H1 (cell line): ENCODE data around the gene C1QL3. TPM values are rescaled to one million over a fixed set of nuclear protein-coding genes. Genes with fewer than 3 reads are reported as not detected.

ENCODE experiments used
- CBX5 ChIP-seq: fragments of 300-800, 300-1000 bp; sonication (generic); IDR thresholded peaks from 2 replicates; pipeline ENCODE4 v1.7.1; 2016; ENCODE audit warnings: antibody characterized with exemption, low read length, low read depth
- CBX8 ChIP-seq: fragments of 300-800, 300-1000 bp; sonication (generic); IDR thresholded peaks from 2 replicates; pipeline ENCODE4 v1.7.1; 2016; ENCODE audit warnings: low read depth, low read length, borderline replicate concordance
- CHD1 ChIP-seq: IDR thresholded peaks from 2 replicates; pipeline ENCODE4 v1.6.1; 2012; ENCODE audit warnings: low read depth, low read length, improper control_type of control experiment
- EGR1 ChIP-seq: IDR thresholded peaks from 2 replicates; pipeline ENCODE4 v1.6.1; 2011; ENCODE audit warnings: low read depth, low read length, borderline replicate concordance
- EP300 ChIP-seq, 2 experiments: IDR thresholded peaks; 1 replicate in 1 of 2; 2 replicates in 1 of 2; pipeline ENCODE4 v1.6.1; 2011 to 2012; ENCODE audit warnings: low read depth in 2 of 2, low read length in 2 of 2, mild to moderate bottlenecking in 2 of 2, borderline replicate concordance in 1 of 2, inconsistent platforms in 1 of 2, moderate library complexity in 1 of 2
- HDAC6 ChIP-seq: IDR thresholded peaks from one replicate; pipeline ENCODE4 v1.7.1; 2012; ENCODE audit warnings: low read depth, mild to moderate bottlenecking, inconsistent platforms, low read length, moderate library complexity
- JUN ChIP-seq: IDR thresholded peaks from 2 replicates; pipeline ENCODE4 v1.6.1; 2011; ENCODE audit warnings: low read depth, mild to moderate bottlenecking, improper control_type of control experiment, low read length
- JUND ChIP-seq: IDR thresholded peaks from 2 replicates; pipeline ENCODE4 v1.6.1; 2011; ENCODE audit warnings: mild to moderate bottlenecking, improper control_type of control experiment, low read length
- KDM5A ChIP-seq: fragments of 200-600 bp; IDR thresholded peaks from 2 replicates; pipeline ENCODE4 v1.7.1; 2012; ENCODE audit warnings: mild to moderate bottlenecking, low read length, inconsistent platforms, mixed read lengths
- NRF1 ChIP-seq: IDR thresholded peaks from 2 replicates; pipeline ENCODE4 v1.6.1; 2011; ENCODE audit warnings: mild to moderate bottlenecking, low read depth, low read length, improper control_type of control experiment
- SRF ChIP-seq: IDR thresholded peaks from 2 replicates; pipeline ENCODE4 v1.6.1; 2011; ENCODE audit warnings: mild to moderate bottlenecking, low read depth, low read length, moderate library complexity
- ZNF274 ChIP-seq: IDR thresholded peaks from 2 replicates; pipeline ENCODE4 v1.7.0; 2012; ENCODE audit warnings: low read length, borderline replicate concordance; ENCODE audit errors: extremely low read depth
- polyA plus RNA-seq, 7 experiments: library from polyadenylated mRNA; depleted of rRNA in 3 of 7; stranded (reverse) in 5 of 7; unstranded in 2 of 7; fragments of >200 nt in 5 of 7; fragments of 200-250 nt in 2 of 7; gene quantifications; 1 replicate in 5 of 7; 2 replicates in 1 of 7; 4 replicates in 1 of 7; pipeline versions ENCODE4 v1.2.1 to v1.2.3, GENCODE V29; 2011 to 2013; ENCODE audit warnings: missing spikeins in 2 of 7, mixed read lengths in 2 of 7
- total RNA-seq: library from RNA; stranded (reverse); fragmentation: NEBNext Ultra II Directional; extraction: Animal tissue kit (Norgen Biotek cat#: 25700); gene quantifications from 2 replicates; pipeline ENCODE4 v1.2.1, GENCODE V29; 2021
- TF ChIP-seq, protein P1 (sequence below): fragments of 300-600 bp; sonication (generic); IDR thresholded peaks from 2 replicates; pipeline ENCODE4 v1.7.1; 2012; ENCODE audit warnings: low read length, moderate library complexity, mild to moderate bottlenecking, inconsistent platforms; ENCODE audit not compliant: insufficient replicate concordance

The C1QL3 gene
- total and polyA plus RNA-seq, 2 of the 8 experiments (the other 6 are each of a cell fraction or from before 2014, with no cell fraction given) = 1.0 to 1.8 TPM

DNA sequence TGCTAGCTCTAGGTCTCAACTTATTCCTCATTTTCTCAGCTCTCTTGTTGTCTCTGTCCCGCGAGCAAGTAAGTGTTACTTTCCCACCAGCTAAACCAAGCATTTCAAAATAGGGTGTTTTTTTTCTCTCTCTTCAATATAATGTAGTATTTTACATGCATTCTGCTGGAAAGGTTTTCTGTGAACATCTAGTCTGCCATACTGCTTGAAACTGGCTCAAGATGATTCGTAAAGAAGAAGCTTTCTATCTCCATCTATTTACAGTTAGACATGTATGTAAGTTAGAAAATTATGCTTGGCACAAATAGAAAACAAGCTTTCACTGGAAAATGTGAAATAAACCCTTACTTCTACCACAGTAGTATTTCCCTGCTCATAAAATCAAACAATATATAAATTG is 31.2 kb downstream of the C1QL3 start (continued):
- TF ChIP-seq, protein P1, sequence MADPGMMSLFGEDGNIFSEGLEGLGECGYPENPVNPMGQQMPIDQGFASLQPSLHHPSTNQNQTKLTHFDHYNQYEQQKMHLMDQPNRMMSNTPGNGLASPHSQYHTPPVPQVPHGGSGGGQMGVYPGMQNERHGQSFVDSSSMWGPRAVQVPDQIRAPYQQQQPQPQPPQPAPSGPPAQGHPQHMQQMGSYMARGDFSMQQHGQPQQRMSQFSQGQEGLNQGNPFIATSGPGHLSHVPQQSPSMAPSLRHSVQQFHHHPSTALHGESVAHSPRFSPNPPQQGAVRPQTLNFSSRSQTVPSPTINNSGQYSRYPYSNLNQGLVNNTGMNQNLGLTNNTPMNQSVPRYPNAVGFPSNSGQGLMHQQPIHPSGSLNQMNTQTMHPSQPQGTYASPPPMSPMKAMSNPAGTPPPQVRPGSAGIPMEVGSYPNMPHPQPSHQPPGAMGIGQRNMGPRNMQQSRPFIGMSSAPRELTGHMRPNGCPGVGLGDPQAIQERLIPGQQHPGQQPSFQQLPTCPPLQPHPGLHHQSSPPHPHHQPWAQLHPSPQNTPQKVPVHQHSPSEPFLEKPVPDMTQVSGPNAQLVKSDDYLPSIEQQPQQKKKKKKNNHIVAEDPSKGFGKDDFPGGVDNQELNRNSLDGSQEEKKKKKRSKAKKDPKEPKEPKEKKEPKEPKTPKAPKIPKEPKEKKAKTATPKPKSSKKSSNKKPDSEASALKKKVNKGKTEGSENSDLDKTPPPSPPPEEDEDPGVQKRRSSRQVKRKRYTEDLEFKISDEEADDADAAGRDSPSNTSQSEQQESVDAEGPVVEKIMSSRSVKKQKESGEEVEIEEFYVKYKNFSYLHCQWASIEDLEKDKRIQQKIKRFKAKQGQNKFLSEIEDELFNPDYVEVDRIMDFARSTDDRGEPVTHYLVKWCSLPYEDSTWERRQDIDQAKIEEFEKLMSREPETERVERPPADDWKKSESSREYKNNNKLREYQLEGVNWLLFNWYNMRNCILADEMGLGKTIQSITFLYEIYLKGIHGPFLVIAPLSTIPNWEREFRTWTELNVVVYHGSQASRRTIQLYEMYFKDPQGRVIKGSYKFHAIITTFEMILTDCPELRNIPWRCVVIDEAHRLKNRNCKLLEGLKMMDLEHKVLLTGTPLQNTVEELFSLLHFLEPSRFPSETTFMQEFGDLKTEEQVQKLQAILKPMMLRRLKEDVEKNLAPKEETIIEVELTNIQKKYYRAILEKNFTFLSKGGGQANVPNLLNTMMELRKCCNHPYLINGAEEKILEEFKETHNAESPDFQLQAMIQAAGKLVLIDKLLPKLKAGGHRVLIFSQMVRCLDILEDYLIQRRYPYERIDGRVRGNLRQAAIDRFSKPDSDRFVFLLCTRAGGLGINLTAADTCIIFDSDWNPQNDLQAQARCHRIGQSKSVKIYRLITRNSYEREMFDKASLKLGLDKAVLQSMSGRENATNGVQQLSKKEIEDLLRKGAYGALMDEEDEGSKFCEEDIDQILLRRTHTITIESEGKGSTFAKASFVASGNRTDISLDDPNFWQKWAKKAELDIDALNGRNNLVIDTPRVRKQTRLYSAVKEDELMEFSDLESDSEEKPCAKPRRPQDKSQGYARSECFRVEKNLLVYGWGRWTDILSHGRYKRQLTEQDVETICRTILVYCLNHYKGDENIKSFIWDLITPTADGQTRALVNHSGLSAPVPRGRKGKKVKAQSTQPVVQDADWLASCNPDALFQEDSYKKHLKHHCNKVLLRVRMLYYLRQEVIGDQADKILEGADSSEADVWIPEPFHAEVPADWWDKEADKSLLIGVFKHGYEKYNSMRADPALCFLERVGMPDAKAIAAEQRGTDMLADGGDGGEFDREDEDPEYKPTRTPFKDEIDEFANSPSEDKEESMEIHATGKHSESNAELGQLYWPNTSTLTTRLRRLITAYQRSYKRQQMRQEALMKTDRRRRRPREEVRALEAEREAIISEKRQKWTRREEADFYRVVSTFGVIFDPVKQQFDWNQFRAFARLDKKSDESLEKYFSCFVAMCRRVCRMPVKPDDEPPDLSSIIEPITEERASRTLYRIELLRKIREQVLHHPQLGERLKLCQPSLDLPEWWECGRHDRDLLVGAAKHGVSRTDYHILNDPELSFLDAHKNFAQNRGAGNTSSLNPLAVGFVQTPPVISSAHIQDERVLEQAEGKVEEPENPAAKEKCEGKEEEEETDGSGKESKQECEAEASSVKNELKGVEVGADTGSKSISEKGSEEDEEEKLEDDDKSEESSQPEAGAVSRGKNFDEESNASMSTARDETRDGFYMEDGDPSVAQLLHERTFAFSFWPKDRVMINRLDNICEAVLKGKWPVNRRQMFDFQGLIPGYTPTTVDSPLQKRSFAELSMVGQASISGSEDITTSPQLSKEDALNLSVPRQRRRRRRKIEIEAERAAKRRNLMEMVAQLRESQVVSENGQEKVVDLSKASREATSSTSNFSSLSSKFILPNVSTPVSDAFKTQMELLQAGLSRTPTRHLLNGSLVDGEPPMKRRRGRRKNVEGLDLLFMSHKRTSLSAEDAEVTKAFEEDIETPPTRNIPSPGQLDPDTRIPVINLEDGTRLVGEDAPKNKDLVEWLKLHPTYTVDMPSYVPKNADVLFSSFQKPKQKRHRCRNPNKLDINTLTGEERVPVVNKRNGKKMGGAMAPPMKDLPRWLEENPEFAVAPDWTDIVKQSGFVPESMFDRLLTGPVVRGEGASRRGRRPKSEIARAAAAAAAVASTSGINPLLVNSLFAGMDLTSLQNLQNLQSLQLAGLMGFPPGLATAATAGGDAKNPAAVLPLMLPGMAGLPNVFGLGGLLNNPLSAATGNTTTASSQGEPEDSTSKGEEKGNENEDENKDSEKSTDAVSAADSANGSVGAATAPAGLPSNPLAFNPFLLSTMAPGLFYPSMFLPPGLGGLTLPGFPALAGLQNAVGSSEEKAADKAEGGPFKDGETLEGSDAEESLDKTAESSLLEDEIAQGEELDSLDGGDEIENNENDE = no peak
- TF ChIP-seq KDM5A = no peak
- TF ChIP-seq CBX8 = no peak
- no peak for TF ChIP-seq CBX5
- no peak for TF ChIP-seq ZNF274
- no peak for TF ChIP-seq JUN
- no peak for TF ChIP-seq EGR1
- TF ChIP-seq CHD1 = no peak
- TF ChIP-seq JUND = no peak
- no peak for TF ChIP-seq HDAC6
- no peak for TF ChIP-seq EP300 (IDR thresholded peaks at IDR 0.05; ENCODE audit: borderline replicate concordance in 1 of 2, low read depth in 2 of 2, low read length in 2 of 2)
- TF ChIP-seq SRF = no peak
- TF ChIP-seq NRF1 = no peak
